Tibial nerve (tissue), 4 donors: ENCODE measurements around the gene OR52K1. TPM values are rescaled to one million over a fixed set of nuclear protein-coding genes. Genes with fewer than 3 reads are reported as not detected.

Experiments
- DNase-seq, 2 donors: peaks; one replicate each; pipeline ENCODE4 v3.0.0-alpha.2; 2019; ENCODE audit warnings: low spot score in 2 of 2
- H3K27ac ChIP-seq, 4 donors: fragments of 200-600 bp; sonication (generic) in 3 of 4; one replicate each; pipeline ENCODE4 v1.5.1; 2017 to 2019; ENCODE audit warnings: mild to moderate bottlenecking in 1 of 4
- H3K27me3 ChIP-seq, 2 donors: fragments of 200-600 bp; sonication (generic) in 1 of 2; one replicate each; pipeline versions ENCODE4 v1.5.1 to v1.6.0; 2017 to 2019
- H3K36me3 ChIP-seq, 3 donors: fragments of 200-600 bp; sonication (generic); one replicate each; pipeline ENCODE4 v1.5.1; 2018 to 2019
- H3K4me1 ChIP-seq, 4 donors: fragments of 200-600 bp; sonication (generic) in 3 of 4; one replicate each; pipeline ENCODE4 v1.5.1; 2017 to 2019
- H3K4me3 ChIP-seq, 4 donors: fragments of 200-600 bp; sonication (generic) in 3 of 4; one replicate each; pipeline ENCODE4 v1.5.1; 2017 to 2019; ENCODE audit warnings: mild to moderate bottlenecking in 1 of 4, moderate library complexity in 1 of 4
- H3K9me3 ChIP-seq, 4 donors: fragments of 200-600 bp; sonication (generic) in 3 of 4; one replicate each; pipeline ENCODE4 v1.5.1; 2017 to 2019
- EP300 ChIP-seq, 2 donors: sonication (generic); formaldehyde crosslinking; IDR thresholded peaks; one replicate each; pipeline ENCODE4 v1.6.1; 2017; ENCODE audit warnings: antibody characterized with exemption in 2 of 2, mild to moderate bottlenecking in 1 of 2
- POLR2A ChIP-seq, 2 donors: fragments of 450-650 bp; IDR thresholded peaks; one replicate each; pipeline ENCODE4 v1.6.1; 2017; ENCODE audit warnings: antibody characterized with exemption in 2 of 2, mild to moderate bottlenecking in 2 of 2, moderate library complexity in 2 of 2
- WGBS, 2 donors: methylation state at CpG; one replicate each; pipeline ENCODE4 v1.1.5; 2018; 5-methylcytosine and 5-hydroxymethylcytosine counted together
- total RNA-seq, 4 donors: library from RNA; depleted of rRNA; stranded (reverse); fragments of >200 nt; gene quantifications; one replicate each; pipeline ENCODE4 v1.1.0, GENCODE V29; 2016
- TF ChIP-seq, protein P1 (sequence below), 5 experiments: fragments of 200-600 bp in 3 of 5; fragments of 450-650 bp in 2 of 5; sonication (generic) in 3 of 5; IDR thresholded peaks; one replicate each; pipeline ENCODE4 v1.5.1; 2016 to 2019; ENCODE audit warnings: antibody characterized with exemption in 5 of 5, mild to moderate bottlenecking in 3 of 5, moderate library complexity in 2 of 5

Gene OR52K1
- total RNA-seq, 4 donors from 2014 or later, result not detected

DNA sequence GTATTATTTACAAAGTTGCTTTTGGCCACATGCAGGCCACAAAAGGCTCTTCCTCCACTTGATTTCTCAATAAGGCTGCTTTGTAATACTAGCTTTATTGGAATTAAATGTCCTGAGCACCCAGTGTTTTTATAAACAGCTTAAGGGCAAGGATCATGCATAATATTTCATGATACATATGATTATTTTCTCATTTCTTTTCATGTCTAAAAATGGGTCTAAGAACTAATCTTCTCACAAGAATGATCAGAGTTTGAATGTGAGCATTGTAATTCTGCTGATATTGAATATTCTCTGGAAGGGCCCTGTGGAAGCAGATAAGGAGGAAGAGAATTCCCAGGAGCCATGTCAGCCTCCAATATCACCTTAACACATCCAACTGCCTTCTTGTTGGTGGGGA, 33.5 kb upstream of the OR52K1 start, which contains the start of gene OR52K2:
Gene OR52K2, plus strand, starts transcription at position 301 of the 400 bp plus-strand sequence. Its CDS starts 45 bp downstream, at position 346.
- no peaks in the 10 kb centered on the region for H3K36me3 ChIP-seq
- no peak within 1 kb of the TSS for H3K27ac ChIP-seq
- no peaks in the 10 kb centered on the region for H3K9me3 ChIP-seq
- H3K4me1 ChIP-seq, result no peaks in the 10 kb centered on the region
- H3K27me3 ChIP-seq, result no peaks in the 10 kb centered on the region
- no peak within 1 kb of the TSS for H3K4me3 ChIP-seq
- no peak for TF ChIP-seq EP300 (IDR thresholded peaks at IDR 0.05)
- no peak for TF ChIP-seq POLR2A (IDR thresholded peaks at IDR 0.05)
- TF ChIP-seq, protein P1, sequence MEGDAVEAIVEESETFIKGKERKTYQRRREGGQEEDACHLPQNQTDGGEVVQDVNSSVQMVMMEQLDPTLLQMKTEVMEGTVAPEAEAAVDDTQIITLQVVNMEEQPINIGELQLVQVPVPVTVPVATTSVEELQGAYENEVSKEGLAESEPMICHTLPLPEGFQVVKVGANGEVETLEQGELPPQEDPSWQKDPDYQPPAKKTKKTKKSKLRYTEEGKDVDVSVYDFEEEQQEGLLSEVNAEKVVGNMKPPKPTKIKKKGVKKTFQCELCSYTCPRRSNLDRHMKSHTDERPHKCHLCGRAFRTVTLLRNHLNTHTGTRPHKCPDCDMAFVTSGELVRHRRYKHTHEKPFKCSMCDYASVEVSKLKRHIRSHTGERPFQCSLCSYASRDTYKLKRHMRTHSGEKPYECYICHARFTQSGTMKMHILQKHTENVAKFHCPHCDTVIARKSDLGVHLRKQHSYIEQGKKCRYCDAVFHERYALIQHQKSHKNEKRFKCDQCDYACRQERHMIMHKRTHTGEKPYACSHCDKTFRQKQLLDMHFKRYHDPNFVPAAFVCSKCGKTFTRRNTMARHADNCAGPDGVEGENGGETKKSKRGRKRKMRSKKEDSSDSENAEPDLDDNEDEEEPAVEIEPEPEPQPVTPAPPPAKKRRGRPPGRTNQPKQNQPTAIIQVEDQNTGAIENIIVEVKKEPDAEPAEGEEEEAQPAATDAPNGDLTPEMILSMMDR (IDR thresholded peaks at IDR 0.05), result no peak
- no peak for DNase-seq

DNA sequence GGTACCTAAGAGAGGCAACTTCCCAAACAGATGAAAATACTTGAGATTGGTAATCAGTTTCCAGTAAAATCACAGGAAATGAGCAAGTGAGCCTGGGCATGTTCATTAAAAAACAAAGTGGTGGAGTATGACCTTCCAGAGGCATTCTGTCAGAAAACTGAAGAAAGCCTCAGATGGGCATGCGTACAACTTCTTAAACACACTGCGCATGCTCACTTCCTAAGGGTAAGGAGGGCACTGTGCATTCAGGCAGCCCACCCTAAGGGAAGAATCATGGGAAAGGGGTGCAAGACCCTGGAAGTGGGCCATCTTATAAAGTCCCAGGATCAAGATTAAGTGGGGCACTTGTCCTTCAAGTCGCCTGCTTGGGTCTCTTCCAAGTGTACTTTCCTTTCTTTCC, 29.3 kb upstream of the OR52K1 start:
- Histone ChIP-seq H3K4me3 (no peak overlapping the region), H3K36me3 (no peaks in the 10 kb centered on the region), H3K27ac (no peak overlapping the region), H3K27me3 (no peaks in the 10 kb centered on the region), H3K9me3 (no peaks in the 10 kb centered on the region), H3K4me1 (no peaks in the 10 kb centered on the region)
- TF ChIP-seq EP300 (IDR thresholded peaks at IDR 0.05), result no peak
- TF ChIP-seq, protein P1 (IDR thresholded peaks at IDR 0.05), result no peak
- TF ChIP-seq POLR2A (IDR thresholded peaks at IDR 0.05), result no peak
- 85 to 88% methylated on average over 3 of the region's 3 CpGs for WGBS, 2 donors
- no peak for DNase-seq

DNA sequence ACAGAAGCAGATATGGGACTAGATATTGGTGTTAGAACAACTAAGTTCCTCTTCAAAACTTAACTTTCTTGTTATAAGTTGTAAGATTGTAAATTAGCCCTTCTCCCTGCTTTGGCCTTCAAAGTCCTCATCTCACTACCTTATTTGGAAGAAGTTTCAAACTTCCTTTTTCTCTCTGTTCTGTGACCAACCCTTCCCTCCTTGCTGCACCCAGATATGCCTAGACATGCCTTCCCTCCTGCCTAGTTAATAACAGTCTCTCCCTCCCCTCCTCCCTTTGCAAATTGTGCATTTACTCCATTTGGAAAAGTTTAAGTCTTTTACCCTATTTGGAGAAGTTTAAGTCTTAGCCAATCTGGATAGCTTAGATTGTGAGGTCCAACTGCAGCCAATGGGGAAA, 28.4 kb upstream of the OR52K1 start:
- no peak for DNase-seq
- H3K4me1 ChIP-seq, result peaks cover 0 to 4% (median 0%) of the 10 kb centered on the region in 4 donors
- no peak for TF ChIP-seq EP300 (IDR thresholded peaks at IDR 0.05)
- no peaks in the 10 kb centered on the region for H3K27me3 ChIP-seq
- H3K36me3 ChIP-seq, result no peaks in the 10 kb centered on the region
- no peak overlapping the region for H3K27ac ChIP-seq
- no peaks in the 10 kb centered on the region for H3K9me3 ChIP-seq
- H3K4me3 ChIP-seq, result no peak overlapping the region

DNA sequence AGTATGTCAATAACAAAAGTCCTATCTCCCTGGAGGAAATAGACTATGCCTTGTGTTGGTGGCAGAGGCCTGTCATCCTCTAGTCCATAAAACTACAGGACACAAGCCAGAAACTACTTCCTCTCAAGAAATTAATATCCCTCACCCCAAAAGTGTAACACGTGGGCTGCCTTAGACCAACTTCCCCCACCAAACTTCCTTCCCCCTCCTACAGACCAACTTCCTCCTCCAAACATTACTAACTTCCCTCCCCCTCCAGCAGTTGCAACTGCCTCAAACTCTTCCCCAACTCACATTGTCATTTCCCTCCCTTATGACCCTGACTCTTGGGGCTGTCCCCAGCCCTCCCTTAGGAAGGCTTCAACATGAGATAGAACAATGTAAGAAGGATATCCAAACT, 27.0 kb upstream of the OR52K1 start:
- H3K4me3 ChIP-seq, result no peak overlapping the region
- H3K27ac ChIP-seq, result no peak overlapping the region
- H3K36me3 ChIP-seq, result no peaks in the 10 kb centered on the region
- no peaks in the 10 kb centered on the region for H3K9me3 ChIP-seq
- 9 to 38% methylated on average over 1 of the region's 1 CpG for WGBS, 2 donors
- TF ChIP-seq, protein P1 (IDR thresholded peaks at IDR 0.05), result no peak
- TF ChIP-seq EP300 (IDR thresholded peaks at IDR 0.05), result peak in 1 of 2 donors; percentile 25
- no peak for TF ChIP-seq POLR2A (IDR thresholded peaks at IDR 0.05)
- H3K27me3 ChIP-seq, result no peaks in the 10 kb centered on the region
- DNase-seq, result peak in 1 of 2 donors; percentile 13
- peaks cover 0 to 18% (median 0%) of the 10 kb centered on the region in 4 donors for H3K4me1 ChIP-seq

DNA sequence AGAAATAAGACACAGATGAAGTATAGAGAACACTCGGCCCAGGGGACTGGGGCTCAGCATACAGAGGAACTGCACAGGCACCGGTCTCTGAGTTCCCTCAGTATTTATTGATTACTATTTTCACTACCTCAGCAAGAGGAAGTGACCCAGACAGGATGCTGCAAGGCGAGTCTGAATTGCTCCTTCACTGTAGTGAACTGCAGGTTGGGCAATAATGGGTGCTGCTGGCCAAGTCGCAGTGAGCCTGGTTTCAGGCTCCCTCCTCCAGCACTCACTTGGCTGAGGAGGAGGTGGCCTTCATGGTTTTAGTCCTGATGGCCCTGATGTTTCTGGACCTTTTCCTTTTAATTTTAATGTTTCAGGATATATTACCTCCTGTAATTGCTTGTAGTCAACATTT, 22.9 kb upstream of the OR52K1 start:
- peak in 1 of 2 donors; percentile 15 for DNase-seq
- Histone ChIP-seq H3K27ac (no peak overlapping the region), H3K4me3 (no peak overlapping the region), H3K4me1 (peaks cover 0 to 18% (median 0%) of the 10 kb centered on the region in 4 donors), H3K36me3 (no peaks in the 10 kb centered on the region), H3K9me3 (peaks cover 0 to 5% (median under 1%) of the 10 kb centered on the region in 4 donors), H3K27me3 (no peaks in the 10 kb centered on the region)
- WGBS, 2 donors, result 38% methylated on average over 4 of the region's 4 CpGs
- TF ChIP-seq EP300 (IDR thresholded peaks at IDR 0.05) (no peak), POLR2A (IDR thresholded peaks at IDR 0.05) (no peak)
- TF ChIP-seq, protein P1 (IDR thresholded peaks at IDR 0.05), result no peak

DNA sequence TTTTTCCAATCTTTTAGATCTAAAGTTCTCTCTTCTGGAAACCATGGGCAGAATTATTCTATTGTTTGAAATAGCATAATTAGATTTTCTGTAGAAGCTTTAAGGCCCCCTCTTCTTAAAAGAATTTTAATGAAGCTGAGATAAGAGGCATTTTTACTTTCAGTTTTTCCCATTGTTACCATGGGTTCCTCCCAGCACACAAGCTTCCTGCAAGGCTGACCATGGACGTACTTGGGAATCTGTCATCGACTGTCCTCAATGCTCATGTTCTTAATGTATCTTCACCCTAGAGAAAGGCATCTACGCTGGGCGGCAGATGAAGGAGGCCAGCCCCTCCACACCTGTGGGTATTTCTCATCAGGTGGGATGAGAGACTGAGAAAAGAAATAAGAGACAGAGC, 22.3 kb upstream of the OR52K1 start:
- Histone ChIP-seq H3K4me3 (no peak overlapping the region), H3K27ac (no peak overlapping the region), H3K27me3 (no peaks in the 10 kb centered on the region)

More for the DNA sequence above, 22.3 kb upstream of the OR52K1 start:
- Histone ChIP-seq H3K9me3 (peaks cover 0 to 10% (median 1%) of the 10 kb centered on the region in 4 donors), H3K36me3 (no peaks in the 10 kb centered on the region), H3K4me1 (peaks cover 0 to 18% (median 0%) of the 10 kb centered on the region in 4 donors)
- 72 to 75% methylated on average over 4 of the region's 4 CpGs for WGBS, 2 donors
- DNase-seq, result no peak
- TF ChIP-seq EP300 (IDR thresholded peaks at IDR 0.05) (no peak), POLR2A (IDR thresholded peaks at IDR 0.05) (no peak)
- TF ChIP-seq, protein P1 (IDR thresholded peaks at IDR 0.05), result no peak
